Stimulated activated CD4-positive, alpha-beta T cell treated with anti-CD3 and anti-CD28 coated beads, Interleukin-12 subunit alpha, Interleukin-12 subunit beta, amount 100 ng/mL, for 4 hours (primary cell): ENCODE measurements around the gene HIGD1B.

Source experiments
- DNase-seq: peaks from one replicate; pipeline ENCODE4 v3.0.0-alpha.2; 2020

HIGD1B gene

DNA sequence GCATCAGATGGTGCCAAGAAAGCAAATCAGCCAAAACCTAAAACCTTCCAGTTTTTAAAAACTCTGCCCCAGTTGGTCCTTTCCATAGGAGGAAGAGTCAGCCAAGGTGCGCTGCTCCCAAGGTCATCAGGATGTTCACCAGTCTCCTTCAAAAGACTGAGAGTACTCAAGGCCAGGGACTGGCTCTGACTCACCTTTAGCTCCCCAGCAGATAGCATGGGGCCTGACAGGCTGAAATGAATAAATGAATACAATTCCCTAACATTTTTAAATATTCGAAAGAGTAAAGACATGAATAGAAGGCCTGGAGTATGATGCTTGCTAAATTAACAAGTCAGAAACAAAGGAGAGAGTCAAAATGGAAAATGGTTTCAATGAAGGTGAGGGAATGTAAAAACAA is 32.4 kb downstream of the HIGD1B start:
- DNase-seq: no peak

DNA sequence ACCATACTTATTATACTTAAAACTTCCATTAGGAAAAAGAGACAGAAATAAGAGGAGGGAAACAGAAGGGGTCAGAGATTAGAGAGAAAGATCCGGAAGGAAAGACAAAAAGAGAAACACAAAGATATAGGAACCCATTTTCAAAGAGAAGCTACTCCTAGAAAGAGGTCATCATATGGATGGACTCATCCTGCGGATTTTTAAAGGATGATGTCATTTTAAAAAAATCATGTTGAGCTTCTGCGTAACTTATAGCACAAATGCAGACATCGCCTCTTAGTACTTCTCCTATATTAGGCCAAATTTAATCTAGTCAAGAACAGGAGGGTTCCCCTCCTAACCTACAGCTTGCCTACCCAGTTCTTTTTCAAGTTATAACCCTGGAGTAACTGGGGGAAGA is 33.5 kb downstream of the HIGD1B start:
- no peak for DNase-seq

DNA sequence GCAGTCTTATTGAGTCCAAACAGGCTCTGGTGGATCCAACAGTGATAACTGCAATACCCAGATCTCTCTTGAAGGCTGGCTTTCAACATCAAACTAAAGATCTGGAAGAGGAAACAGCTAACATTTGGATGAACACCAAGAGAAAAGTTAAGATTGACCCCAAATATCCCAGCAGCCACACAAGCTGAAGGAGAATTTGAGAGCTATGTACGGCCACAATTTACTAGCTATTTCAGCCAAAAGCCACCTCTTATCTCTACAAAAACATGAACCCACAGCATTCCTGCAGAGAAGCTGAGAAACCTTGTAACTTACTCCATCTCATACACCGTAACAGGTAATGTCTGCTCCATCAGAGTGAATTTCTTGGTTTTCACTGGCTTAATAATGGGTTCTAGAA is 37.3 kb downstream of the HIGD1B start:
- no peak for DNase-seq

DNA sequence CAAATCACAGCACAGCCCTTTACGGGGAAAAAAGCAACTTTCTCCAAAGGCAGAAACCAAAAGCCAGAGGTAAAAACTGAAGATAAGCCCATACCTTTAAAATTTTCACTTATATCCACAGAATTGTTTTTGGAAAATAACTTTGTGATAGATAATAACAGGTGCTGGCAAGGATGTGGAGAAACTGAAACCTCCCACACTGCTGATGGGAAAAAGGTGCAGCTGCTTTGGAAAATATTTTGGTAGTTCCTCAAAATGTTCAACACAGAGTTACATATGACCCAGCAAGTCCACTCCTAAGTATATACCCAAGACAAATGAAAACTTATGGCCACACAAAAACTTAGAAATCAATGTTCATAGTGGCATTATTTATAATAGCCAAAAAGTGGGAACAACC is 39.3 kb downstream of the HIGD1B start:
- no peak for DNase-seq

DNA sequence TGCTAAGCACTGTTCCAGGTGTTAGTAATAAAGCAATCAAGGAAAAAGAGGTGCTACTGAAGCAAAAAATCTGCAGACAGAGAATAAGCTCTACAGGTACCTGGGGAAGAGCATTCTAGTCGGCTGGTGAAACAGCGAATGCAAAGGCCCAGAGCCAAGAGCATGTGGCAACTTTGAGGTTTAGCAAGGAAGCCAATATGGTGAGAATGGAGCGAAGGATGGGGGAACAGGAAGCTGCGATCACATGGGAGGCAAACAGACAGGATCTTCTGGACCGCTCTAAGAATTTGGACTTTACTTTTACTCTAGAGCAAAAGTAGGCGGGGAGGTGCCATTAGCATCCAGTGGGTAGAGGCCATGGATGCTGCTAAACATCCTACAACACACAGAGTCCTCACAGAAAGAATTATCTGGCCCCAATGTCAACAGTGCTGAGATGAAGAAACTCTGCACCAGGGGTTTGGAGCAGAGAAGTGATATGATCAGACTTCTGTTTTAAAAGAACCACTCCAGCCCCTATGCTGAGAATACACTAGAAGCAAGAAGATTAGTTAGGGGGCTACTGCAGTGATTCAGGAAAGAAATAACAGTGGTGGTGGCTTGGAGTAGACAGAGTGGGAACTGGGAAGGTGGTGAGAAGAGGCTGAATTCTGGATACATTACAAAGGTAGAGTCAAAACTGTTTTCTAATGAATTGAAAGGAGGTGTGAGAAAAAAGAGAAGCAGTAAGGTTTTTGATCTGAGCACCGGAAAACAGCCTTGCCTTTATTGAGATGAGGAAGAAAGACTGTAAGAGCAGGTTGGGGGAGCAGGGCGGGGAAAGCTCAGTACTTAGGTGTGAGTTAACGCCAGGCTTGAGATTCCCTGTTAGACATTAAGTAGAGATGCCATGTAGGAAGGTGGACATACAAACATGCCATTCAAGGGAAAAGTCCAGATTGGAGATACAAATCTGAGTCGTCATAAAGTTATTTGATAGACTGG is 40.6 kb downstream of the HIGD1B start:
- DNase-seq: no peak

DNA sequence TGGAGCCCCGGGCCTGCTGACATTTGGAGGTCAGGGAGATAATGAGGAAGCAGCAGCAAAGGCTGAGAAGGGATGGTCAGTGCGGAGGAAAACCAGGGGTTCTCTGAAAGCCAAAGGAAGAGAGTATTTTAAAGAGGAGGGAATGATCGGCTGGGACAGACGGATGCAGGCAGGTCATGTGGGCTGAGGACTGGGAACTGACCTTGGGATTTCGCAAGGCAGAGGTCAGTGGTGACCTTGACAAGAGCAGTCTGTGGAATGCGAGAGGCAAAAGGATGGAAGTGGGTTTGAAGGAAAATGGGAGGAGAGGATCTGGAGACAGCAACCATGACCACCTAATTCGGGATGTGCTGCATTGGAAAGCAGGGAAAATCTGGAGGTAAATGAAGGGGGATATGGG is 41.3 kb downstream of the HIGD1B start:
- DNase-seq: no peak

DNA sequence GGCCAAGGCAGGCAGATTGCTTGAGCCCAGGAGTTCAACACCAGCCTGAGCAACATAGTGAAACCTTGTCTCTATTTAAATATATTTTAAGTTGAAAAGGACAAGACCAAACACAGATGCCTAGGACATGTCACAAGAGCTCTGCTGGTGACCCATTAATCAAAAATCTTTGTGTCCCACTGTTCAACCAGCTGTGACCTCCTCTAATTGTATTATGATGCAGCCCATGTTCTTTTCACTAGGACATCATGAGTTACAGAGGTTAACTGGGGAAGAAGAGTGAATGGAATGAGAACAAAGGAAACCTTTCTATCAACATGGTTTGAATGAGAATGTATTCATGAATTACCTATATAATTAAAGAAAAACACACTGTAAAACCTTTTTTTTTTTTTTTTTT is 44.6 kb downstream of the HIGD1B start:
- DNase-seq: no peak

DNA sequence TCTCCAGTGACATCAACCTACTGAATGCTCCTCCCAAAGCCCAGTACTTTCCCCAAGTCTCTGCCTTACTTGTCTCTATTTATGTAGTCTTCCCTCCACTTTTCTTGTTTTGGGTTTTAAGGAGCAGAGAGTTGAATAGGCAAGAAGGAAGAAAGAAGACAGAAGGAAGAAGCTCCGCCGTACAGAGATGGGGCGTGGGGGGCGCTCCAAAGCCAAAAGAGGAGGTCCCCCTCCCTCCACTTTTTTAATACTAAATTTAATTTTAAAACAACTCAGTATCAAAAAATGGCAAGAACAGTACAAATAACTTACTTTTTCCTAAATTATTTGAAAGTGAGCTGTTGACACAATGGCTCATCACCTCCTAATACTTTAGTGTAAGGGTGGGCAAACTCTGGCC is 47.0 kb downstream of the HIGD1B start:
- no peak for DNase-seq

DNA sequence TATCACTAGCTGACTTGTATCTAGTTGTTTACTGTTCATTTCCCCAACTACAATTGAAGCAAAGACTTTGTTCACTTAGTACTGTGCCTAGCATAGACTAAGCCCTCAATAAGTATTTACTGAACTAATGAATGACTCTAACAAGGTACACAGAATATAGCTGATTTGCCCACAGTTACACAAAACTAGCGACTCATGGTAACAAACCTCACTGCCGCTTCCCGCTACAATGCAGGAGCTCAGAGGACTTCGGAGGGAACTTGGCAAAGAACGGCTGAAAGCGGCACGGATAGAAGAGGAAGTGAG is 51.0 kb downstream of the HIGD1B start:
- no peak for DNase-seq

DNA sequence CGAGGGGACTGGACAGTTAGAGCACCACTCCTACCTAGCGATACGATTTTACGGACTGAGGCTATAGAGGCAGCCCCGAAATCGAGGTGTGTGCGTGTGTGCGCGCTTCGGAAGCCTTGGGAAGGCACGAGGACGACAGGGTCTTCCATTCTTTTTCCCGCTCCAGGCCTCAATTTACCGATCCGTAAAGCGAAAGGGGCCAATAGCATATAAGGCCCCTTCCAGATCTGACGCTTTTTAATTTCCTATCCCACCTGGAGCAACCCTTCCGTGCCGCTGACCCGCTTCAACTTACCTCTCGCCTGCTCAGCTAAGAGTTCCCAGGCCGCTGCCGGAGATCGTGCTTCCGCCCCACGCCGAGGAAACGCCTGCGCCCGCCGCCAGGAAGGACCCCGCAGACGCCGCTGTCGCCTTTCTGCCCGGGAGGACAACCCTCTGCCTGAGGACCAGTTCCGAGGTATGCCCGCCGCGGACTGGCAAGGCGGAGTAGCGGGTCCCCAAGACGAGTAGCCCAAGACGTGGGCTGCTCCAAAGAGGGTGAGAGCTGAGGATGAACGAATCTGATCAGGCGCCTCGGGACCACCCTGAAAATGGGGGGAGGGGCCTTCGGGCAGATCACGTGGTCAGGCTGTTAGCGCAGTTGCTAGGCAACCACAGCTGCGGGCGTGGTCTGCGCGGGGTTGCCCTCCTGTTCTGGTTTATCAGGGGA is 51.5 kb downstream of the HIGD1B start, which contains the start of gene EFTUD2:
EFTUD2 (minus strand) TSS at position 372 of the 709 bp plus-strand sequence. CDS start 4,924 bp downstream, outside the sequence.
- peak; percentile 91 for DNase-seq
